GM19035 (cell line): Measurements from ENCODE around the gene RIN1.
"Not testable (repeated sequence)": the region's sequence is repeated elsewhere in the genome, so short reads cannot be mapped to it uniquely, and the experiment has no call there.

Experiments
- ATAC-seq: cut with Tn5 transposase; IDR thresholded peaks from one replicate; pipeline ENCODE4 v1.9.1; 2021; ENCODE audit not compliant: unreplicated experiment

Gene RIN1

DNA sequence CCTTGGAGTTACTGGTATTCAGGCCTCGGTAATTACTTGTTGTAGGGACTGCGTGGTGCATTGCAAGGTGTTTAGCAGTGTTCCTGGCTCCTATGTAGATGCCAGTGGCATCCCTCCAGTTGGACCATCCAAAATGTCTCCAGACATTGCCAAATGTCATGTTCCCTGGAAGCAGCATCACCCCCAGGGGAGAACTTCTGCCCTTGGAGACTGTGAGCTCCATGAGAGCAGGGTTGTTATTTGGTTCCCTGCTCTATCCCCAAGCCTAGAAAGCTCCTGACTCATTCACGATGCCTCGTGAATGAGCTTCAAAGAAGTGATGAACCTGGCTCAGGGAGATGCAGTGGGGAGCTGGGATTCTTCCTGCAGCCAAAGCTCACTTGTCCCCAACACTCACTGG is 14.6 kb downstream of the RIN1 start:
- ATAC-seq, result no peak

DNA sequence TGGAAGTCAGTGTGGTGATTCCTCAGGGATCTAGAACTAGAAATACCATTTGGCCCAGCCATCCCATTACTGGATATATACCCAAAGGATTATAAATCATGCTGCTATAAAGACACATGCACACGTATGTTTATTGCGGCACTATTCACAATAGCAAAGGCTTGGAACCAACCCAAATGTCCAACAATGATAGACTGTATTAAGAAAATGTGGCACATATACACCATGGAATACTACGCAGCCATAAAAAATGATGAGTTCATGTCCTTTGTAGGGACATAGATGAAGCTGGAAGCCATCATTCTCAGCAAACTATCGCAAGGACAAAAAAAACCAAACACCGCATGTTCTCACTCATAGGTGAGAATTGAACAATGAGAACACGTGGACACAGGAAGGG is 15.5 kb downstream of the RIN1 start:
- not testable (repeated sequence) for ATAC-seq

DNA sequence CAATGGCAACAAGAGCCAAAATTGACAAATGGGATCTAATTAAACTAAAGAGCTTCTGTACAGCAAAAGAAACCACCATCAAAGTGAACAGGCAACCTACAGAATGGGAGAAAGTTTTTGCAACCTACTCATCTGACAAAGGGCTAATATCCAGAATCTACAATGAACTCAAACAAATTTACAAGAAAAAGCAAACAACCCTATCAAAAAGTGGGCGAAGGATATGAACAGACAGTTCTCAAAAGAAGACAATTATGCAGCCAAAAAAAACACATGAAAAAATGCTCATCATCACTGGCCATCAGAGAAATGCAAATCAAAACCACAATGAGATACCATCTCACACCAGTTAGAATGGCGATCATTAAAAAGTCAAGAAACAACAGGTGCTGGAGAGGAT is 15.9 kb downstream of the RIN1 start:
- ATAC-seq, result not testable (repeated sequence)

DNA sequence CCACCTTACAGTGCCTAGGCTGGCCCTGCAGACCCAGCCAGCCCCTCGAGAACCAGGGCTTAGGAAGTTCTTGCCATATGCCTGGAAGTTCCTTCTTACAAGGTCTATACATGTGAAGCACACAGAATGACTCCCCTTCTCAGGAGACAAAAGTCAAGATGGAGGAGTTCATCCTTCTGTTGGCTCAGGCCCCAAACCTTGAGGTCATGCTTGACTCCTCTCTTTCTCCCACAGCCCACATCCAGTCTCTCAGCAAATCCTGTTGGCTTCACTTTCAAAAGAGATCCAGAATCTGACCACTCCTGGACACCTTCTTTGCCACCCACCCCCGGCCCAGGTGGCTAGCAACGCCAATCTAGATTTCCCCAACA is 17.6 kb downstream of the RIN1 start:
- no peak for ATAC-seq

DNA sequence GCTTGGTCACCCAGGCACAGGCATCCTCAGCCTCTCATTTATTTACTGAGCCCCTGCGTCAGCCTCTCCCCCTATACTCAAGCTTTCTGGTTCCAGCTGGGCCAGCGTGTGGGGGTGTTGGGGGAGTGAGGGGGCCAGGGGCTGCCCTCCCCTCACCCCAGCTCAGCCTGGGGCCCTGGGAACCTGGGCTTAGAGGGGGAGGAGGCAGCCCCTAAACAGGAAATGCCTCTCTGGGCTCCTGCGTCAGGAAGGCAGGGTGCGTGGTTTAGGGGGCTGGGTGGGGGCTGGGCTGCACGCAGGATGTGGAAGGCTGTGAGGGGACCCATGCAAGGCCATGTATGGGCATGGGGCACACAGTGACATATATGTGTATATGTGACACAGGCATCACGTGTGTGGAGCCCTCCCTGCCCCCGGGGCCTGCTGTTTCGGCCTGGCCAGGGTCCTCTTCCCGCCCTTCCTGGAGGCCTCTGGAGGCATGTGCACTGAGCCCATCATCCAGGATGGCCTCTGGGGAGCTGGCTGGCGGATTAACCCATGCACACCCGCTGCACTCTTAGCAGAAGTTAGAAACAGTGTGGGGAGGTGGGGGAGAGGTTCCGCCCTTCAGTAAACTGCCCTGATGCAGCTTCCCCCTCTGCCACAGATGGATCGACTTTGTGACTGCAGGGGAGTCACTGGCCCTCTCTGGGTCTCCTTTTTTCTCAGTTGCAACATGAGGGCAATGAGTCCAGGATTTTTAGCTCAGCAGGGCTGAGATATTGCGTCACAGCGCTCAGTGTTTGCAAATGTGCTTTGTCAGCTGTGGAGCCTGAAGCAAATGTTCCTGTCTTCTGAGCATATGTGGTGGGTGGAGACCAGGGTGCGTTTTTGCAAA is 18.3 kb downstream of the RIN1 start:
- ATAC-seq, result no peak

DNA sequence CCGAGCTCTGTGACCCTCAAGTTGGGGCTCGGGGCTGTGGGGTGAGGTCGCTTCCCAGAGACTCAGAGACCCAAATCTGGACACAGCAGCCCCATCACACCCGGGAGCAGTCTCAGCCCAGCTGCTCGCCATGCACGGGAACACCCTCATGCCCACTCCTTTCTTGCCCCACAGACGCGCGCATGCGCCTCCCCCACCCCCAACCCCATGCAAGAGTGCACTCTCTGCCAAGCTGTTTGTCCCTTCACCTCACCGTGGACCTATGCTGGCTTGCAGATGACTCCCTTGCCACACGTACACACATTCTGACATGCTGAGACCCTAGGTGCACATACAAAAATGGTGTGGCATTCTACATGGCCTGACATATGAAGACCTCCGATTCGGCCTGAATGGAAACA is 18.9 kb downstream of the RIN1 start:
- ATAC-seq, result no peak

DNA sequence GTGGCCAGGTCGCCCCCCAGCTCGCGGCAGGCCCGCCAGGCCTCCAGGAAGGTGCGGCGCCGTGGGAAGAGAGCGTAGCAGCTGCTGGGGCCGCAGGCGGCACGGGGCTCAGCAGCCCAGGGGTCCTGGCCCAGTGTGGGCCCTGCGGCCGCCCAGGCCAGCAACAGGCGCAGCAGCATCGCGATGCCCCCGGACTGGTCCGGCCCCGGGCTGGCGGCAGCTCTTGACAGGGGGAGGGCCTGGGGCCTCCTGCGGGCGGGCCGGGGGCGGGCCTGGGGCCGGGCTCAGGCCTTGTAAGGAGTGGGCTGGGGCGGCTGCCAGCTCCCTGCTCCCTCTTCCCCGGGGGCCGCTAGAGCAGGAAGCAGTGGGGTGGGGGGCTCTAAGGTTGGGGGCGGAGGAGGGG is 19.4 kb downstream of the RIN1 start, which contains the start of gene CD248:
TSS of gene CD248 (minus strand) at position 196 of the 403 bp plus-strand sequence. CDS start at position 179, 17 bp downstream.
- no peak for ATAC-seq

DNA sequence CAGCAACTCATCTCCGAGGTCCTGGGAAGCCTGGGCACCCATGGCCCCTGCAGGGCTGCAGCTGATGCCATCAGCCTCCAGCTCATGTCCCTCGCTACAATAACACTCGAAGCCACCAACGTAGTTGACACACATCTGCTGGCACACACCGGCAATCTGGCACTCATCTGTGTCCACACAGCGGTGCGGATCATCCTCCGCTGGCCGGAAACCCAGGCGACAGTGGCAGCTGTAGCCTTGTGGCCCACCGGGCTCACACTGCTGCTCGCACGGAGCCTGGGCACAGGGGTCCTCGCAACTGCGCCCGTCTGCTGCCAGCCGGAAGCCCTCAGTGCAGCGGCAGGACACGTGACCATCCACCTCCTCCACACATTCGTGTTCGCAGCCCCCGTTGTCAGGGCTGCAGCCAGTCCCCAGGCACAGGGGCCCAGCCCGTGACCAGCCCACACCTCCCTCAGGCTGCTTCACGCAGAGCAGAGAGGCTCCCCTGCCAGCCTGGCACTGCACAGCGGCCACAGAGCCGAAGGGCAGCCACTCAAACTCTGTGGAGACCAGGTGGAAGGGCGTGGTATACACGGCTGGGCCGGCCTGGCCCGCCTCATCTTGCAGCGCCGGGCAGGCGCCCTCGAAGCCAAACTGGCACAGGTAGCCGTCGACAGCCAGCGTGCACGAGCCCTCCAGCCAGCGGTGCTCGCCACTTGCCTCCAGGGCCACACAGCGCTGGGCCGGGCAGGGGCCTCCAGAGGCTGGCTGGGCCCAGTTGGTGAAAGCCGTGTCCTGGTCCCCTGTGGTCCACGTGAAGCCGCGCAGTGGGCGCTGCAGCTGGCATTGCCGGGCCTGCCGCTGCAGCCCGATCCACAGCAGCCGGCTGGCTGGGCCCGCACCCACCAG is 20.1 kb downstream of the RIN1 start:
- no peak for ATAC-seq

DNA sequence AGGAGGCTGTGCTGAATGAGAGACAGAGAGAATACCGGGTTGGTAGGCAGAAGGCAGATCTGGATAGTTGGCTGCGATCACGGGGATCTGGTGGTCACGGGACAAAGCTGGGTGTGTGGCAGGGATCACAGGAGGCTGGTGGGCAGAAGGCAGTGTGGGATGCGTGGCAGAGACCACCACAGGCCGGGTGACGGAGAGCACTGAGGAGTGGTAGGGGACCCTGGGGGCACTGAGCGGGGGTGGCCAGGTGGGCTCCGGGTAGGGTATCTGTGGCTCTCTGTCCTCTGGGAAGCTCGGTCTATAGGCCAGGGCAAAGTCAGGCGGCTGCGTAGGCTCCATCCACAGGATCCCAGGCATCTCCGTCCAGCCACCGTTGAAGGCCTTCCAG is 20.7 kb downstream of the RIN1 start:
- ATAC-seq, result no peak

DNA sequence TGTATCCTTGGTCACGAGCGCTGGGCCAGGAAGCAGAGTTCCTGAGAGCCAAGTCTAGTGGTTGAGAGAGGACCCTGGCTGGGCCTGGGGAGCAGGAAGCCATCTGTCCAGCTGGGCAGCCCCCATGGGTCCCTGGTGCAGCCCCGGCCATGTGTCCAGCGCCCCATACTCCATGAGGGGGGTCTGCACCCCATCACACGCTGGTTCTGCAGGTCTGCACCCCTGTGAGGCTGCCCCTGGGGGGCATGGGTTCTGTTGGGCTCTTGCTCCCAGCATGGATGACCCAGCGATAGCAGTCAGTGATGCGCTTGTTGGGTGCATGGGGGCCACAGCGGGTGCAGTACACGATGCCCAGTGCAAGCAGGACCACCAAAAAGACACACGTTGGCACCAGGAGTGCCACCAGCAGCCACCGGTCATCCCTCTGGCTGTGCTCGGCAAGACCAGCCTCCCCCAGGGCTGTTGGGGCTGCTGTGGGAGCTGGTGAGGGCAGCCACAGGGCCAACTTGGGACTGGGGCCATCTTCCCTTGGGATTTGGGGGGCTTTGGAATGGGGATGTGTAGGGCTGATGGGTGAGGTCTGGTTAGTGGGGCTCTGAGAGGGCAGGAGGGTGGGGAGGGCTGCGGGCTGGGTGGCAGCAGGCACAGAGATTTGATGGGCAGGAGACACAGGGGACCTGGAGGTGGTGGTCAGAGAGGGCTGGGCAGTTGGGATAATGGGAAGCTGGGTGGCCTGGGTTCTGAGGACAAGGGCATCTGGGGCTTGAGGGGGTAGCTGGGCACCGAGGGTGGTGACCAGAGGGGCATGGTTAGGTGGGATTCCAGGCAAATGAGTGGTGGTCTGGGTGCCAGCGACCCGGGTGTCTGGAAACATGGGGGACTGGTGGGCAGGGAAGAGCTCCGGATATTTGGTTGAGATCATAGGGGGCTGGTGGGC is 21.4 kb downstream of the RIN1 start:
- ATAC-seq, result no peak

DNA sequence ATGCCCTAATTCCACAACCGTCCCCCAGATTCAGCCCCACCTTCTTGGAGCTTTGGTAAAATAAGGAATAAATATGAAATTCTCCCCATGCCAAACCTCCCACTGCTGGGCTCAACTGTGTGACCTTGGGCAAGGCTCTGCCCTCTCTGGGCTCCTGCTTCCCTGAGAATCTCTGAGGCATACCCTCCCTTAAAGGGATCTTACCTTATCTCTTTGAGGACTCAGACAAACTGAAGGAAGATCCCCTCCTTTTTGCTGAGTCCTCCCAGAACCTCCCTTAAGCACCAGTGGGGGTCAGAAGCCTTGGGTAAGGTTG is 22.1 kb downstream of the RIN1 start:
- no peak for ATAC-seq

DNA sequence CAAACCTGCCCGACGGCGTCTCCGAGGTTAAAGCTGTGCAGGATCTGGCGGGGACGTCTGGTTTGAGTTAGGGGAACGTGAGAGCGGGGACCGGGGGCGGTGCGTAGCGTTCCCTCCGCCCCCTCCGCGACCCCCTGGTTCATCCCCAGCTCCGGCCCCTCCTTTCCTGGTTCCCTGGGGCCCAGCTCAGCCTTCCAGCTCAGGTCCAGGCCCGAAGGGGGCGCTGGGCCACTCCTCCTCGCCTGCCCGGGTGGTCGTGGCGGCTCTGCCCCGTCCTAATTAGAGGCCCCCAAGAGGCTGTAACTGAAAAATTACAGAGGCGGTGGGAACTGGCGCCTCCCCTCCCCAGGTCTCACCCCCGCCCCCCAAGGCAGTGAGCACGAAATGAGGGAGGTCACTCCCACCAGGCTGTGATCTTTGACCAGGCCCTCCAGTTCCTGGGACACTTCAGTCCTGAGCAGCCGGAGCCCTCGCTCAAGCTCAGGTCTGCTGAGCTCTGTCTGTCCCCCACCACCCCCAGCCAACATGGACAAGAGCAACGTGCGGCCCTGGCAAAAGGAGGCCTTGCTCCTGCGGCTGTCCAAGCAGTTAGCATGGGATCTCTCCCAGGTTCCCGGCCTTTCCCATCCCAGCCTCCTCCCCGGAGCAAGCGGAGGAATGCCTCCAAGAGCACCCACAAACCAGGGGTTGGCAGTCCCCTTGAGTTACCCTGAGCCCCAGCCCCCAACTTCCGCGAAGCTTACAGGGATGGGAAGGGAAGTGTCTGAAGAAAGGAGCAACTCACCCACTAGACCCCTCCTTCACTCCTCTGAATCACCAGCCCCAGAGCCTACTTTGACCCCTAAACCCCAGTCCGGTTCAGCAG is 22.7 kb downstream of the RIN1 start:
- ATAC-seq, result no peak

DNA sequence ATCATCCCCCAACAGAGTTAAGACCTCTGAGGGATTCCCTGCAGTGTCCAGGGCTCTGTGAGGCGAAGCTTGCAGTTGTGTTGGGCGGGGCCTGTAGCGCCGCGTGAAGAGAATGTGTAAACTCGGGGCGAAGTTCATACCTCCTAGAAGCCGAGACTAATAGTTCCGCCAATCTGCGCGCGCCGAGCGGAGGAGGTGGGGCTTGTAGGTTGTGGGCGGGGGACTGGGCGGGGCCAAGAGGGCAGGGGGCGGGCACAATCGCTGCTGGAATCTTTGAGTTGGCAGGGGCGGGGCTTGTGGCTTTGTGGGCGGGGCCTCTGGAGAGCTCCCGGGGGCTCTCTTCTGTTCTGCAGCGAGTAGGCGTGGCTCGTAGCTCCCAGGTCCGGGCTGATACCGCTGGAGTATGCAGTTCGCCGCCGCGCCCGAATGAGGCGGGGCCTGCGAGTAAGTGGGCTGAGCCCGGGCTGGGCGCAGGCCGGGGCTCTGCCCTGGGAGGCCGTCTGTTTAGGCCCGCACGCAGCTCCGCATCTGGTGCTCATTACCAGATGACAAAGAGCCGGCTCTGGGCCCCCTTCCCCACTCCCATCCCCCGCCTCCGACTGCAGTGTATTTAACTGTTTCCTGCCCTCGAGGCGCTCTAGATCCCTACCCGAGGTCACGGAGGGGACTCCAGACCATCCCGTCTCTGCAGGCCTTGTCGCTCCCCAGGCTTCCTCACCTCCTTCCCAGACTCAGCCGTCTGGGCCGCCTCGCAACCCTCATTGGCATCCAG is 23.5 kb downstream of the RIN1 start:
- peak; percentile 58 for ATAC-seq

DNA sequence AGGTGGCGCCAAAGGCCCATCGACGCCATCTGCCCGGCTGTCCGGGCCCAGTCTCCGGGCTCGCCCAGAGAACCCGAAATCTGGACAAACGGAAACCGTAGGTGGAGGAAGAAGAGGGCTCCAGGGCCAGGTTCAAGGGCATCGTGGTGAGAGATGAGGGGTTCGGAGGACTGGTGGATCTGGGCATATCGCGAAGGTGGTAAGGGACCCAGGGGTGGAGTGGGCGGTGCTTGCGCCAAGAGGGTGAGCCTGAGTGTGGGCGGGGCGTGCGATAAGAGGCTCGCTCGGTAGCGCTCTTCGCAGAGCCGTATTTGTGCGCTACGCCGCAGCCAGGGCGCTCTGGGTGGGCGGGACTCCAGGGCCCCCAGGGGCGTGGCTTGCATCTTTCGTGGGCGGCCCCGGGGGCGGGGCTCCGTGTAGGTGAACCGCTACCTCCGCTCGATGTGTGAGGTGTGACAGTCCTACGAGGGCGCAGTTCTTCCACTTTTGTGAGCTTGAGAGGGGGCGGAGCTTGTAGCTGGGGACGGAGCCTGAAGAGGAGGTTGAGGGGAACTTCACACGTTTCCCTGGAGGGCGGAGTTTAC is 24.2 kb downstream of the RIN1 start:
- ATAC-seq, result peak; percentile 69

DNA sequence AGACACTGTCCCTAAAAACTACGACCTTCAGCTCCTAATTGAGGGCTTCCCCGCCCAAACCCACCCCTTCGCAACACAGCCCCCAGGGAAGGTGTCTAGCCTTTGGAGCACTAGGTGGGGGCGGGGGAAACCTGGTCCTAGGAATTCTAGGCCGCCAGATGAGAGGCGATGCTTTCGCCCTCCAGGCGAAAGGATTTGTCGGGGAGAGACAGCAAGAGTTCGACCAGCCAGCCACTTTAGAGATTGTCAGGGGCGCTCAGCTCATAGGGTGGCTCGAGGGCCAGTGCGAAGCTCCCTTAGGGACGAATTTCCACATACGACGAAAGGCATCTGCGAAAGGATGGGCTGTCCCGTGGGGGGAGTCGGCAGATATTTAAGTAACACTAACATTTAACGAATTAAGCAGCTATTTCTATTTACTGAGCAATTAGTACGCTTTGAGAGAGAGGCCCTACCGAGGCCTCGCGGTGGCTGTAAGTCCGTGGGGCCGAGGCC is 24.7 kb downstream of the RIN1 start:
- no peak for ATAC-seq

DNA sequence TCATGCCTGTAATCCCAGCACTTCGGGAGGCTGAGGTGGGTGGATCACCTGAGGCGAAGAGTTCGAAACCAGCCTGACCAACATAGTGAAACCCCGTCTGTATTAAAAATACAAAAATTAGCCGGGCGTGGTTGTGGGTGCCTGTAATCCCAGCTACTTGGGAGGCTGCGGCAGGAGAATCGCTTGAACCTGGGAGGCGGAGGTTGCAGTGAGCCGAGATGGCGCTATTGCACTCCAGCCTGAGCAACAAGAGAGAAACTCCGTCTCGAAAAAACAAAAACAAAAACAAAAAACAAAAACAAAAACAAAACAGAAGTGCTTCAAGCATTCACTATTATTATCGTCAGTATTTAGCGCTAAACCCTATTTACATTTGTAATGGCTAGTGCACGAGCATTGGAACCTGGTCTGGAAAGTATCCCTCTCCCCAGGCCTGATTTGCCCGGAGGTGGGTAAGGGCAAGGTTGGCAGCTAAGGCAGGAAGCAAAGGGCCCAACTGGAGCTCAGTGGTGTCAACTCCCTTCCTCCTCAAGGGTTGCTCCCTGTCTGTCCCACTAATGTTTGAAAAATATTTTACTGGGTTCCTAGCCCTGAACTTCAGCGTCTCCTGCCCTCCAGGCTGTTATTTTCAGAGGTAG is 25.3 kb downstream of the RIN1 start:
- ATAC-seq, result not testable (repeated sequence)

DNA sequence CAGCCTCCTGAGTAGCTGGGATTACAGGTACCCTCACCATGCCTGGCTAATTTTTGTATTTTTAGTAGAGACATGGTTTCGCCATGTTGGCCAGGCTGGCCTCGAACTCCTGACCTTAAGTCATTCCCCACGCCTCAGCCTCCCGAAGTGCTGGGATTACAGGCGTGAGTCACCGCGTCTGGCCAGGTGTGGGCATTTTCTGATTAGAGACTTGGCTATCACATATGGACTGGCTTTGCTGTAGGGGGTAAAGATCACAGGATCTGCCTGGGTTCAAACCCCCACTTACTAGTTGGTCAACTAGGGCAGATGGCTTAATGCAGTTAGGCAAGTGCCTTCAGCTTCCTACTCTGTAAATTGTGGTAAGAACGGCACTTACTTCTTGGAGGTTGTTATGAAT is 25.9 kb downstream of the RIN1 start:
- ATAC-seq, result no peak

DNA sequence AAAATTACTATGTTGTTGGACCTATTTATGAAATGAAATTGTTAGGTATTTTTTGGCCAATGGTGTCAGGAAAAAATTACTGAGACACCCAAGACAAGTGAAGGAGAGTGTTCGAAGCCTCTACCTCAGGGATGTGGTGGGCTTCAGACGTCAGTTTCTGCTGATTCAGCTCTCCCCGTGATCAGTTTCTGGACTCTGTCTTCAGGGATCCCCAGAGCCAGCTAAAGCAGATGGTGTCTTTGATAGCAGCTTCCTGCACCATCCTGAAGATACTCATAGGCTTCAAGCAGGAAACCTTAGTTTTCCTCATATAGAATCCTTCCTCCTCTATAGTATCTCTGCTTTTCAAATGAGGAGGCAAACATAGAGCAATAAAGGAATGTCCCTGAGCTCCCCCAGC is 26.8 kb downstream of the RIN1 start:
- no peak for ATAC-seq
